Activated CD8-positive, alpha-beta memory T cell treated with anti-CD3 and anti-CD28 coated beads, Interleukin-2, amount 10 ng/mL, durations not matched to agents 7 days and 5 days (primary cell): ENCODE results near the gene GNAL. TPM values are rescaled to one million over a fixed set of nuclear protein-coding genes. Genes with fewer than 3 reads are reported as not detected.

Experiments used
- ATAC-seq: fragments of 150-1000 bp; cut with Tn5 transposase; one replicate; pipeline ENCODE4 v1.10.0; 2021; ENCODE audit warnings: moderate library complexity
- CTCF ChIA-PET: fragments of 350-600 bp; sonication (Branson Sonifier 250); formaldehyde crosslinking; loops from one replicate; lab custom pipeline; 2021; ENCODE audit warnings: antibody characterized with exemption; lab: Charles Lee
- DNase-seq: peaks from one replicate; pipeline ENCODE4 v3.0.0-alpha.2; 2020
- H3K27ac Mint-ChIP-seq: one replicate; pipeline ENCODE4 v1.8.0; 2021; ENCODE audit warnings: mild to moderate bottlenecking, mixed read lengths
- H3K27me3 Mint-ChIP-seq: one replicate; pipeline ENCODE4 v1.8.0; 2021; ENCODE audit warnings: mixed read lengths
- H3K36me3 Mint-ChIP-seq: one replicate; pipeline ENCODE4 v1.8.0; 2021; ENCODE audit warnings: mild to moderate bottlenecking, mixed read lengths
- H3K4me1 Mint-ChIP-seq: one replicate; pipeline ENCODE4 v1.8.0; 2021; ENCODE audit warnings: mixed read lengths
- H3K4me3 Mint-ChIP-seq: one replicate; pipeline ENCODE4 v1.8.0; 2021; ENCODE audit warnings: mild to moderate bottlenecking, moderate library complexity, mixed read lengths
- H3K9me3 Mint-ChIP-seq: one replicate; pipeline ENCODE4 v1.8.0; 2022; ENCODE audit warnings: low read depth, mixed read lengths
- total RNA-seq, 2 experiments: library from RNA; stranded (reverse); gene quantifications; one replicate each; pipeline ENCODE4 v1.2.3, GENCODE V29; 2021

Gene GNAL
- total RNA-seq, 2 experiments from 2014 or later: 0.52 TPM; not detected in 1

DNA sequence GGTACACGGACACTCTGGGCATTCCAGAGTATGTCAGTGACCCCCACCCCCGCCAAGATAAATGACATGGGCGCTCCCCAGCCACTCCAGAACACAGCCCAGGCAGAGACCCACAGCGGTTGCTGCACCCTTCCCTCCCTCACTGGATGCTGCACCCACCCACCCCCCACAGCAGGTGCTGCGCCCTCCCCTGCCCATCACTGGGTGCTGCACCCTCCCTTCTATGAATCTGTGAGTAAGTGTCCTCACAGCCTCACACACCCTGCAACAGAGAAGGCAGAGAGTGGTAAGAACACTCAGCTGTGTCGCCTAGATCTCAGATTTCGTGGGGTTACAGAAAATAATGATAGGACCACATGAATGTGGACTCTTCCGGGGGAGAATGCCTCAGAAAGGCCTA lies 185.6 kb downstream of the GNAL start:
- CTCF ChIA-PET: no interaction called here
- H3K27ac Mint-ChIP-seq: no peak overlapping the region
- DNase-seq: no peak
- H3K27me3 Mint-ChIP-seq: peaks cover 13% of the 10 kb centered on the region
- no peaks in the 10 kb centered on the region for H3K9me3 Mint-ChIP-seq
- H3K4me1 Mint-ChIP-seq: peaks cover 2% of the 10 kb centered on the region
- ATAC-seq: no peak
- H3K36me3 Mint-ChIP-seq: peaks cover 2% of the 10 kb centered on the region
- H3K4me3 Mint-ChIP-seq: no peak overlapping the region

DNA sequence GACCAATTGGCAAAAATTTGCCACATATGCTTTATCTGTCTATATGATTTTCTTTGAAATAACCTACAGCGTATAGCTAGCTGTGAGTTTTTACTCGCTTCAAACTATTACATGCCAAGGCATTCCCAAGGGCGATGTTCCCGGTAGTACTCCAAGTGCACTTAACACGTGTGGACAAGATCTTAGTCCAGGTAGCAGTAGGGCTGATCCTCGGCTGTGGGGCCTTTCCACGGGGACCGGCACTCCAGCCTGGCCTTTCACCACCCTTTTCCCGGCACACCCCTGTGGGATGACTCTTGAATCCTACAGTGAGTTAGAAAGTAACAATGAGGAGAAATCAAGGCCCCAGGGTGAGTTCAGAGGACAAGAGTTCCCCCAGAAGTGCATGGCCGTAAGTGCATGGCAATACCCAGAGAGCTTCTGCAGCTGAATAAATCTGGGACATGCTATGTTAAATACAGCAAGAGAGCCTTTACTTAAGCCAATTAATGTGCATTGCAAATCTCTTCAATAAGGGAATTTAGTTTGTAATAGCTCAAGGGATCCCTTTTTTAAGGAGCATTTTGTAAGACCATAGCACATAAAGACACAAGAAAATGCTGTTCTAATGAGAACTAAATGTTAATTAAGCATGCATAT lies 188.6 kb downstream of the GNAL start:
- no peak overlapping the region for H3K27ac Mint-ChIP-seq
- H3K36me3 Mint-ChIP-seq: peaks cover 2% of the 10 kb centered on the region

DNA sequence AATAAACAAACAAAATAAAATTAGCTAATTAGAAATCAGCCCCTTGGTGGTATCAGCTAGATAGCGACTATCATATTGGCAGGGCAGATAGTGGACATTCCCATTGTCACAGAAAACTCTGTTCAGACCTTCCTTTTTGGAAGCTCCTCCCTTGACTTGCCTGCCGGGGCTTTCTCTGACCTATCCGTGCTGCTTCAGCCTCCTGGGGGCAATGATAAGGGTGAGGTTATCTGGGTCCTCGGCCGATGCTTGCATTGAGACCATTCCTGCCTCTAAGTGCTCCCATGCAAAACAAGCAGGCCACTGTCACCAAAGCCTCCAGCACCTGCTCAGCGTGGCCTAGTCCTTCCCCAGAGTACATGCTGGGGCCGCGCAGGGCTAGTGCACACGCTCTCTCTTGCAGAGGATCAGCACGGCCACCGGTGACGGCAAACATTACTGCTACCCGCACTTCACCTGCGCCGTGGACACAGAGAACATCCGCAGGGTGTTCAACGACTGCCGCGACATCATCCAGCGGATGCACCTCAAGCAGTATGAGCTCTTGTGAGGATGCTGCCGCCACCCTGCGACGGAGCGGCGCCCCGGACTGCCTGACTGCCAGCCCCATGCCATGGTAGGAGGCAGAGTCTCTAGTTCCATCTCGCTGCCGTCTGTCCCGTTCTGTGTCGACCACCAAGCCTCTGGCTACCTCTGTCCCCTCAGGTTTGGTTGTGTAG lies 191.7 kb downstream of the GNAL start:
- H3K27me3 Mint-ChIP-seq: no peaks in the 10 kb centered on the region
- DNase-seq (no peak), ATAC-seq (no peak)
- H3K36me3 Mint-ChIP-seq: peaks cover 10% of the 10 kb centered on the region
- no peaks in the 10 kb centered on the region for H3K9me3 Mint-ChIP-seq
- CTCF ChIA-PET: no interaction called here
- H3K27ac Mint-ChIP-seq: no peak overlapping the region
- no peaks in the 10 kb centered on the region for H3K4me1 Mint-ChIP-seq
- no peak overlapping the region for H3K4me3 Mint-ChIP-seq

More for the DNA sequence above, 188.6 kb downstream of the GNAL start:
- H3K4me1 Mint-ChIP-seq: no peaks in the 10 kb centered on the region
- no peak for ATAC-seq
- CTCF ChIA-PET: interaction anchor here (1.1 to 1.4 kb wide), 2 partner anchors 9 to 60 kb away, joined by 3 read pairs; no protein-coding TSS in a partner anchor
- peaks cover 2% of the 10 kb centered on the region for H3K27me3 Mint-ChIP-seq
- no peaks in the 10 kb centered on the region for H3K9me3 Mint-ChIP-seq
- no peak for DNase-seq
- no peak overlapping the region for H3K4me3 Mint-ChIP-seq

DNA sequence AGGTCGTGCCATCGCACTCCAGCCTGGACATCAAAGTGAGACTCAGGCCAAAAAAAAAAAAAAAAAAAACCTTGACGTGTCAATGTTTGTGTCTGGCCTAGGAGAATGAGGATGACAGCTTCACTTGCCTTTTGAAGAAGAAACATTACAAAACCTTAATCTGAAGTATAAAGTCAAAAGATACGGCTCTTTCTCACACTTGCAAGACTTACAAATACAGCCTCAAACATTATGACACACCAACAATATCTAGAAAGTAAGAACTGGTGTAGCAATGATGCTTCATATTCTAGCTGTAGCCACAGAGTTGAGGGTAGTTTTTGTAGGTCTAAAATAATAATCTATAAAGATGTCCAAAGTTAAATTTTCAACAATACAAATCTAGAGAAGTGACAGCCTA lies 193.6 kb downstream of the GNAL start:
- Mint-ChIP-seq H3K4me1 (peaks cover 2% of the 10 kb centered on the region), H3K27me3 (no peaks in the 10 kb centered on the region), H3K4me3 (no peak overlapping the region), H3K9me3 (no peaks in the 10 kb centered on the region), H3K27ac (no peak overlapping the region), H3K36me3 (peaks cover 12% of the 10 kb centered on the region)
- CTCF ChIA-PET: interaction anchor here (0.6 kb wide), 1 partner anchor 489 kb away, joined by 3 read pairs; no protein-coding TSS in a partner anchor
- DNase-seq: no peak
- no peak for ATAC-seq

DNA sequence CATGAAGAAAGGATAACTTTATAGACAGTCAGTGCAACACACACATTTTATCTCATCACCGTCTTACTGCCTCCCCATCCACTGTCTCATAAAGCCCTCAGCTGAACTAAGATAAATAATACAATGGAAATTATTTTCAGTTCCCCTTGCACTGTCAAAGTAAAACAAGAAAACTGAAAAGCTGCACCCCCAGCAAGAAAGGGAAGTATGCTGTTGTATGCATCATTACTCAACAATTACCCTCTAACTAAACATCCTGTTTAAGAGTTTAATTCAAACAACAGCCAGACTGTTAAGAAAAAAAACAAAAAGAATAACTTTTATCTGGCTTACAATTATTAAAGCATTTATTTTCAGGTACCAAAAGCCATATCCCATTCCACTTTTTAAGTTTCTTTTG lies 194.1 kb downstream of the GNAL start:
- Mint-ChIP-seq H3K4me1 (peaks cover 7% of the 10 kb centered on the region), H3K27me3 (no peaks in the 10 kb centered on the region), H3K36me3 (peaks cover 13% of the 10 kb centered on the region), H3K27ac (no peak overlapping the region), H3K9me3 (no peaks in the 10 kb centered on the region), H3K4me3 (no peak overlapping the region)
- ATAC-seq: no peak
- DNase-seq: no peak
- CTCF ChIA-PET: interaction anchor here (0.6 kb wide), 1 partner anchor 488 kb away, joined by 3 read pairs; no protein-coding TSS in a partner anchor

DNA sequence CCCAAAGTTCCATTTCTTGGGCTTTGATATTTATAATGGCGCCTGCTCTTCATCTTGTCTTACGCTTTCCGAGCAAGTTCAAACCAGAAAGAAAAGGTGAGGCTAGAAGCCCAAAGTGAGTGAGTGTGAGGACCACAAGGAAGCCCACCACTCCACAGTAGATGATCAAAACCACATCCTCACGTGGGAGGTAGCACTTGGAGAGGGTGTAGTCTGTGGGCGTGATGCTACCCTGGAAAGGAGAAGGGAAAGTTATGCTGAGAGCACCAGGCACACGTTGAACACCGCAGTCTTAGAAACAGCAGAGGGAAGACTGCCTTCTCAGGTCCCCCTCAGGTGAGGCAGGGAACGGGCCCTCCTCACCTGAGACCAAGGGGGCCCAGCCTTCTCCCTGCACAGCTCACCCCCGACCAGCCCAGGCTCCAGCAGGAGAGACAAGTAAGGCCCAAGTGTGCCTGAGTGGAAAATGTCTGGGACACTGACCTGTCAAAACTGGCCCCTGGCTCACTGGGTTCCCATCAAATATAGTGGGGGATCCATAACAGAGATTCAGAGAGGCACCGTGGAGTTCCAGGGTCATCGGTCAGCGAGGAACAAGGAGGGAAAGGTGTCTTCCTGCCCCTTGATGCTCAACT lies 195.4 kb downstream of the GNAL start:
- Mint-ChIP-seq H3K9me3 (no peaks in the 10 kb centered on the region), H3K4me1 (peaks cover 8% of the 10 kb centered on the region), H3K27me3 (no peaks in the 10 kb centered on the region), H3K27ac (no peak overlapping the region), H3K36me3 (peaks cover 20% of the 10 kb centered on the region), H3K4me3 (no peak overlapping the region)
- DNase-seq (no peak), ATAC-seq (no peak)
- CTCF ChIA-PET: no interaction called here

DNA sequence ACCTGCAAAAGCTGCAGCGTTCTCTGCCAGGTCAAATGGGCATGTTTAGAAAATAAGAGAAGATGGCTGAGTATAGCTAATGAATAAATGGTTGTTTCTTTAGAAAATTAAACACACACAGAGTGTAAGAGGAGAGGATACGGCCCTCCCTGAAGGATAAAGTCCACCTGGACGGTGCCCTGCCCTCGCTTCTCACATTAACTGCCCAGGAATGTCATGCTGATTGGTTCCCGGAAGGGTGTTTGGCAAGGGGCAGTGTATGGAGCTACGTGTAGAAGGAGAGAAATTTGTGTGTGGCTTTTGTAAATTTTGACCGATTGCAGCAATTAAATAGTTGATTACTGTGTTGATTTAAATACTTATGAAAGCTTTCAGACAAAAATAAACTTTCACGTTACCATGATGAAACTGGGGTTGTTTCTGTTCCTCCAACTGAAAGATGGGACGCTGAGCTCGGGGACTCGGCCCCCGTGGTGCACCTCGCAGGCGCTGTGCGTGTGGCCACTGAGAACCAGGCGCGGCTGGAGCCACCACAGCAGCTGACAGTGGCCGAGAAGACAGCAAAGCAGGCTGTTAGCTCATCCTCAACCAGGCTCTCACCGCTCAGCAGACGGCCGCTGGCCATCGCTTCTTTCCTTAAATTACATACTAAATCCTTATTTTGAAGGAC lies 196.3 kb downstream of the GNAL start:
- peaks cover 8% of the 10 kb centered on the region for H3K4me1 Mint-ChIP-seq
- H3K9me3 Mint-ChIP-seq: no peaks in the 10 kb centered on the region
- H3K27me3 Mint-ChIP-seq: no peaks in the 10 kb centered on the region
- DNase-seq (no peak), ATAC-seq (no peak)
- H3K4me3 Mint-ChIP-seq: no peak overlapping the region
- H3K27ac Mint-ChIP-seq: no peak overlapping the region
- H3K36me3 Mint-ChIP-seq: peaks cover 23% of the 10 kb centered on the region
- CTCF ChIA-PET: interaction anchor here (0.7 kb wide), 1 partner anchor 52 kb away, joined by 3 read pairs; no protein-coding TSS in a partner anchor

DNA sequence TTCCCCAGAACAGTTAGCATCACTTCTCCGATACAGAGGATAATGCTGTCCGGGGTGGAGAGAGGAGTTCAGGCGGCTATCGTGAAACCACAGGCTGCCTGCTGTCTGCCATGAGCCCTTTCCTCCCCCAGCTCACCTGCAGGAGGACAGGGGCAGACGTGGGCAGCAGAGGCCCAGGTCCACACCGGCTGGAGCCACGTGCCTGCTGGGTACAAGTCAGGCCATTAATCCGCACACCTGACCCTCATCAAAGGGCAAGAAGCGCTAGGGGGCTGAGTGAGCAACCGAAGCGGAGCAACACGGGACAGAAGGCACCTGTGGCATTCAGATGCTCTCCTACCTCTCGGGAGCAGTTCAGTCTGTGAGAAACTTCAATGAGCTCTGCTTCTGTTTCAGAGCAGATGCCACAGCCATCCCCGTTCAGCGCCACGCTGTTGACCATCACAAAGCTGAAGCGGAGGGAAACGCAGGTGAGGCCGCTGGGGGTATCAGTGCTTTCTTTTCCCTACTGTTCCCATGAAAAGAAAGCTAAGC lies 197.6 kb downstream of the GNAL start:
- Mint-ChIP-seq H3K27ac (no peak overlapping the region), H3K27me3 (no peaks in the 10 kb centered on the region), H3K9me3 (no peaks in the 10 kb centered on the region), H3K36me3 (peaks cover 28% of the 10 kb centered on the region), H3K4me3 (no peak overlapping the region), H3K4me1 (peaks cover 8% of the 10 kb centered on the region)
- no peak for DNase-seq
- ATAC-seq: no peak
- CTCF ChIA-PET: interaction anchor here (1.0 kb wide), 1 partner anchor 9 kb away, joined by 3 read pairs; no protein-coding TSS in a partner anchor

DNA sequence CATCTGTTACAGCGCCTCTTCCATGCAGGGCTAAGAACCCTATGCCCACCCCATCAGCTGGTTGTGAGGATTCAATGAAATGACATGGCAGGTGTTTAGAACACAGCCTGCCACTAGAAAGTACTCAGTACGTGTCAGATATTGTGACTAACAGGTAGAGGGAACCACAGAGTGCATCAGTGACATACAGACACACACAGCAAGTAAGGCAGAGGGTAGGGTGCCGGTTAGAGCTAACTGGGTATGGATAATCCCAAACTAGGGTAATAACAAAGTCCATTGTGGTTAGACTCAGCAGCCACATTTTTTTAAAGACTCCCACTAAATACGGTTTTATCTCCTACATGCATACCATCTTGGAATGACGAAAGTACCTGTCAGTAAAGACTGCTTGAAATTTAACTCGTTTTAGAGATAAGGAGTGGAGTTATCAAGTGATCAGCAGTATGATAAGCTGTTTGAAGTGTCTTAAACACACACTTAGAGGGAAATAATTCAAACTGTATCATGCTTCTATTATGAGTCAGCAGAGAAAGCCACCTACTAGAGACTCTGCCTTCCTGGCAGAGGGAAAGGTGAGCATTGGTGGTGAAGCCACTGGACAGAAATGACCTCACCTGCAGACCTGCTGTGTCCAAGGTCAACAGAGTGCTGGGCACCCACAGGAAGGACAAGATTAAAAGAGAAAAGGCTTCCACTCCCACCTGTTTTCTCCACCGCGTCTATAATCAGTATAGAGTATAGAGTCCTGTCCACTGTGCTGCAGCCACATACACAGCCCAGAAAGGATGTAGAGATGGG lies 198.5 kb downstream of the GNAL start:
- Mint-ChIP-seq H3K27ac (no peak overlapping the region), H3K4me1 (peaks cover 8% of the 10 kb centered on the region), H3K4me3 (no peak overlapping the region), H3K36me3 (peaks cover 30% of the 10 kb centered on the region), H3K9me3 (no peaks in the 10 kb centered on the region), H3K27me3 (no peaks in the 10 kb centered on the region)
- CTCF ChIA-PET: interaction anchor here (1.0 kb wide), 1 partner anchor 8 kb away, joined by 3 read pairs; no protein-coding TSS in a partner anchor
- no peak for ATAC-seq
- DNase-seq: no peak

DNA sequence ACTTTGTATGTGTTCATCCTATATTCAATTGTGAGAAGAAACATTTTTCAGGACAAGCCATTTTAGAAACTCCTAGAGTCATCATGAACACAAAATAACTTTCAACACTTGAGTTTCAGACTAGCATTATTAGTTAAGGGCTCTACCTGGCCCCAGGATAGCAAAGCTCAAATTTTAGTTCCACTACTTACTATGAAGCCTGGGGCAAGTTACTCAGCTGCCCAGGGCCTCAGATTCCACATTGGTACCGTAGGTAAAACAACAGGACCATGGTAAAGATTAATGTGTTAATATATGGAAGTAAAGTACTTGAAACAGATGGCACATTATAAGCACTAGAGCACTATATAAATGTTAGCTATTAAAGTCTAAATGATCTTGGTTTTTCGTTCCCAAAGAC lies 199.7 kb downstream of the GNAL start:
- CTCF ChIA-PET: interaction anchor here (1.2 kb wide), 1 partner anchor 49 kb away, joined by 6 read pairs; no protein-coding TSS in a partner anchor
- Mint-ChIP-seq H3K27me3 (no peaks in the 10 kb centered on the region), H3K9me3 (no peaks in the 10 kb centered on the region), H3K36me3 (peaks cover 32% of the 10 kb centered on the region), H3K27ac (no peak overlapping the region), H3K4me3 (no peak overlapping the region), H3K4me1 (peaks cover 8% of the 10 kb centered on the region)
- DNase-seq (no peak), ATAC-seq (no peak)

DNA sequence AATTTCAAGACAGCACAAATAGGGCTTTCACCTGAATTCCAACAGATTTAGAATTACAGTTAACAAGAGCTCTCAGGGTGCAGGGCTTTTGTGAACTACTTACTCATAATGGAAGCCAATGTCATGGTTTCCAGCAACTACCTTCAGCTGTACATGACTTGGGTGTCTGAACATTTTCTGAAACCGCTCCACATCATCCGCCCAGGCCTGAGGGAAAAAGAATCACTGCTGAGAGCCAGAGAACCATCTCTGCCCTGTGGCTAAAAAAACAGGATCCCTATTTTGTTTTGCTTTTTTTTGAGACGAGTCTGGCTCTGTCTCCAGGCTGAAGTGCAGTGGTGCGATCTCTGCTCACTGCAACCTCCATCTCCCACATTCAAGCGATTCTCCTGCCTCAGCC lies 200.2 kb downstream of the GNAL start:
- Mint-ChIP-seq H3K4me3 (no peak overlapping the region), H3K27ac (no peak overlapping the region), H3K4me1 (peaks cover 8% of the 10 kb centered on the region), H3K36me3 (peaks cover 33% of the 10 kb centered on the region), H3K27me3 (no peaks in the 10 kb centered on the region), H3K9me3 (no peaks in the 10 kb centered on the region)
- DNase-seq (no peak), ATAC-seq (no peak)
- CTCF ChIA-PET: interaction anchor here (1.2 kb wide), 1 partner anchor 49 kb away, joined by 6 read pairs; no protein-coding TSS in a partner anchor

DNA sequence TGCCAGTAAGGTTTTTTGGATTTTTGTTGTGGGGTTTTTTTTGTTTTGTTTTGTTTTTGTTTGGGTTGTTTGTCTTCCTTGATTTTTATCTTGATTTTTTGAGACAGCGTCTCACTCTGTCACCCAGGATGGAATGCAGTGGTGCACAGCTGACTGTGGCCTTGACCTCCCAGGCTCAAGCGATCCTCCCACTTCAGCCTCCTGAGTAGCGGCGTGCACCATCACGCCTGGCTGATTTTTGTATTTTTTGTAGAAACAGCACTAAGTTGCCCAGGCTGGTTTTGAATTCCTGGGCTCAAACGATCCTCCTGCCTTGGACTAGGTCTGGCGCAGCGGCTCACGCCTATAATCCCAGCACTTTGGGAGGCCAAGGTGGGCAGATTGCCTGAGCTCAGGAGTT lies 202.7 kb downstream of the GNAL start:
- Mint-ChIP-seq H3K36me3 (peaks cover 35% of the 10 kb centered on the region), H3K27ac (no peak overlapping the region), H3K4me3 (no peak overlapping the region), H3K9me3 (no peaks in the 10 kb centered on the region), H3K27me3 (no peaks in the 10 kb centered on the region), H3K4me1 (peaks cover 8% of the 10 kb centered on the region)
- no peak for ATAC-seq
- CTCF ChIA-PET: no interaction called here
- no peak for DNase-seq
